IMR-90 (cell line): Measurements from ENCODE around the gene MRPS9. TPM values are rescaled to one million over a fixed set of nuclear protein-coding genes. Genes with fewer than 3 reads are reported as not detected.

Source experiments
- ATAC-seq: fragments of 200-7000 bp; cut with Tn5 transposase; 2 replicates; pipeline ENCODE4 v1.9.1; 2020; ENCODE audit warnings: low read depth, mild to moderate bottlenecking, moderate library complexity
- BruUV-seq: library from RNA; stranded (reverse); fragments of 400-500 nt; replicated peaks from 2 replicates; lab custom pipeline; 2021; lab: Mats Ljungman, UMichigan
- CTCF ChIA-PET: fragments of 300-600 bp; formaldehyde crosslinking; extraction: SDS; loops from one replicate; lab custom pipeline; 2021; ENCODE audit warnings: antibody characterized with exemption; lab: Yijun Ruan, JAX
- POLR2A ChIA-PET: fragments of 300-600 bp; sonication (Branson Sonifier 250); formaldehyde crosslinking; loops from one replicate; lab custom pipeline; 2022; ENCODE audit warnings: antibody characterized with exemption; ENCODE audit not compliant: unreplicated experiment; lab: Charles Lee
- DNase-seq: peaks from one replicate; pipeline ENCODE4 v3.0.0; 2013
- H2AFZ ChIP-seq: replicated peaks from 2 replicates; pipeline ENCODE3; 2013; ENCODE audit warnings: low read length, mild to moderate bottlenecking; ENCODE audit not compliant: poor library complexity
- H2AK5ac ChIP-seq: 2 replicates; pipeline ENCODE4 v1.6.1; 2013; ENCODE audit warnings: low read depth, low read length, inconsistent platforms
- H2AK9ac ChIP-seq: replicated peaks from 2 replicates; pipeline ENCODE3; 2013; ENCODE audit warnings: mild to moderate bottlenecking, low read depth, low read length, moderate library complexity; ENCODE audit not compliant: poor library complexity
- H2BK120ac ChIP-seq: 2 replicates; pipeline ENCODE4 v1.6.1; 2013; ENCODE audit warnings: low read depth, low read length, inconsistent platforms
- H2BK15ac ChIP-seq: 3 replicates; pipeline ENCODE4 v1.6.1; 2013; ENCODE audit warnings: low read depth, low read length, inconsistent platforms
- H2BK20ac ChIP-seq: 2 replicates; pipeline ENCODE4 v1.6.1; 2013; ENCODE audit warnings: low read depth, mild to moderate bottlenecking, inconsistent platforms, low read length, moderate library complexity
- H2BK5ac ChIP-seq: 2 replicates; pipeline ENCODE4 v1.6.1; 2013; ENCODE audit warnings: mild to moderate bottlenecking, low read depth, low read length, inconsistent platforms; ENCODE audit not compliant: poor library complexity, severe bottlenecking
- H3K14ac ChIP-seq: replicated peaks from 2 replicates; pipeline ENCODE4 v1.6.1; 2013; ENCODE audit warnings: low read depth, low read length, inconsistent platforms
- H3K18ac ChIP-seq: 2 replicates; pipeline ENCODE4 v1.6.1; 2013; ENCODE audit warnings: low read depth, low read length, control low read depth
- H3K23ac ChIP-seq: 2 replicates; pipeline ENCODE4 v1.6.1; 2013; ENCODE audit warnings: low read depth, low read length, inconsistent platforms
- H3K27ac ChIP-seq: 2 replicates; pipeline ENCODE4 v1.5.1; 2013; ENCODE audit warnings: mild to moderate bottlenecking, control low read depth, low read length; ENCODE audit not compliant: insufficient read depth
- H3K27me3 ChIP-seq: 2 replicates; pipeline ENCODE4 v1.6.1; 2013; ENCODE audit warnings: low read length; ENCODE audit not compliant: control insufficient read depth, insufficient read depth
- H3K36me3 ChIP-seq: 2 replicates; pipeline ENCODE4 v1.6.1; 2013; ENCODE audit warnings: low read length, mixed read lengths; ENCODE audit not compliant: control insufficient read depth, insufficient read depth
- H3K4ac ChIP-seq: 2 replicates; pipeline ENCODE4 v1.6.1; 2013; ENCODE audit warnings: low read depth, low read length, inconsistent platforms
- H3K4me1 ChIP-seq: 2 replicates; pipeline ENCODE4 v1.6.1; 2013; ENCODE audit warnings: low read length, mixed read lengths; ENCODE audit not compliant: control insufficient read depth, insufficient read depth
- H3K4me2 ChIP-seq: 2 replicates; pipeline ENCODE4 v1.6.1; 2013; ENCODE audit warnings: low read depth, mild to moderate bottlenecking, control low read depth, low read length, moderate library complexity
- H3K4me3 ChIP-seq: 2 replicates; pipeline ENCODE4 v1.5.1; 2013; ENCODE audit warnings: low read depth, mild to moderate bottlenecking, control low read depth, low read length, moderate library complexity; ENCODE audit not compliant: insufficient read depth
- H3K56ac ChIP-seq: 2 replicates; pipeline ENCODE4 v1.6.1; 2013; ENCODE audit warnings: low read length, inconsistent platforms; ENCODE audit not compliant: insufficient read depth; ENCODE audit errors: extremely low read depth
- H3K79me1 ChIP-seq, 2 experiments: 2 replicates each; pipeline ENCODE4 v1.6.1; 2013; ENCODE audit warnings: low read length in 2 of 2, inconsistent platforms in 1 of 2, low read depth in 1 of 2
- H3K9ac ChIP-seq: 2 replicates; pipeline ENCODE4 v1.6.1; 2013; ENCODE audit warnings: low read depth, low read length, control low read depth
- H3K9me1 ChIP-seq: 2 replicates; pipeline ENCODE4 v1.6.1; 2013; ENCODE audit warnings: low read length, inconsistent platforms; ENCODE audit not compliant: insufficient read depth
- H3K9me3 ChIP-seq: 2 replicates; pipeline ENCODE4 v1.6.1; 2013; ENCODE audit warnings: low read length; ENCODE audit not compliant: control insufficient read depth, insufficient read depth
- H4K20me1 ChIP-seq: 2 replicates; pipeline ENCODE4 v1.6.1; 2013; ENCODE audit warnings: low read length, inconsistent platforms; ENCODE audit not compliant: insufficient read depth
- H4K5ac ChIP-seq: 2 replicates; pipeline ENCODE4 v1.6.1; 2013; ENCODE audit warnings: mild to moderate bottlenecking, low read depth, low read length, control low read depth
- H4K8ac ChIP-seq, 2 experiments: 2 replicates each; pipeline ENCODE4 v1.6.1; 2013; ENCODE audit warnings: low read depth in 2 of 2, low read length in 2 of 2, control low read depth in 1 of 2, inconsistent platforms in 1 of 2
- H4K91ac ChIP-seq: 2 replicates; pipeline ENCODE4 v1.6.1; 2013; ENCODE audit warnings: low read depth, low read length, inconsistent platforms; ENCODE audit not compliant: insufficient read depth
- BHLHE40 ChIP-seq: fragments of 150-350 bp; IDR thresholded peaks from 2 replicates; pipeline ENCODE4 v1.6.1; 2016; ENCODE audit warnings: mild to moderate bottlenecking, low read depth, low read length
- CEBPB ChIP-seq: IDR thresholded peaks from 2 replicates; pipeline ENCODE4 v1.6.1; 2012; ENCODE audit warnings: low read depth, low read length, improper control_type of control experiment
- CHD1 ChIP-seq: IDR thresholded peaks from 2 replicates; pipeline ENCODE4 v1.6.1; 2012; ENCODE audit warnings: low read depth, low read length, improper control_type of control experiment
- ELK1 ChIP-seq: fragments of 150-350 bp; IDR thresholded peaks from 2 replicates; pipeline ENCODE4 v1.6.1; 2016; ENCODE audit warnings: low read depth, mild to moderate bottlenecking, low read length, moderate library complexity, borderline replicate concordance
- FOS ChIP-seq: fragments of 150-350 bp; IDR thresholded peaks from 2 replicates; pipeline ENCODE4 v1.6.1; 2016; ENCODE audit warnings: low read depth, low read length
- MAFK ChIP-seq: IDR thresholded peaks from 2 replicates; pipeline ENCODE4 v1.6.1; 2012; ENCODE audit warnings: low read depth, low read length, improper control_type of control experiment
- MAZ ChIP-seq: IDR thresholded peaks from 2 replicates; pipeline ENCODE4 v1.6.1; 2012; ENCODE audit warnings: low read depth, mild to moderate bottlenecking, low read length, improper control_type of control experiment, moderate library complexity, borderline replicate concordance
- MXI1 ChIP-seq: IDR thresholded peaks from 2 replicates; pipeline ENCODE4 v1.6.1; 2012; ENCODE audit warnings: low read depth, mild to moderate bottlenecking, low read length, moderate library complexity, borderline replicate concordance
- NFE2L2 ChIP-seq: fragments of 150-350 bp; IDR thresholded peaks from 2 replicates; pipeline ENCODE4 v1.6.1; 2016; ENCODE audit warnings: low read depth, mild to moderate bottlenecking, low read length
- POLR2A ChIP-seq: IDR thresholded peaks from 2 replicates; pipeline ENCODE4 v1.6.1; 2012; ENCODE audit warnings: mild to moderate bottlenecking, low read depth, low read length
- RAD21 ChIP-seq: IDR thresholded peaks from 2 replicates; pipeline ENCODE4 v1.6.1; 2012; ENCODE audit warnings: low read length, improper control_type of control experiment
- RCOR1 ChIP-seq: IDR thresholded peaks from 2 replicates; pipeline ENCODE4 v1.6.1; 2012; ENCODE audit warnings: mild to moderate bottlenecking, low read length, improper control_type of control experiment; ENCODE audit not compliant: insufficient replicate concordance
- RFX5 ChIP-seq: IDR thresholded peaks from 2 replicates; pipeline ENCODE4 v1.8.0; 2012; ENCODE audit warnings: low read depth, mild to moderate bottlenecking, low read length, moderate library complexity
- SMC3 ChIP-seq: fragments of 150-350 bp; IDR thresholded peaks from 2 replicates; pipeline ENCODE4 v1.6.1; 2016; ENCODE audit warnings: low read depth, mild to moderate bottlenecking, antibody characterized with exemption, low read length, moderate library complexity
- USF2 ChIP-seq: fragments of 150-350 bp; IDR thresholded peaks from 2 replicates; pipeline ENCODE4 v1.6.1; 2017; ENCODE audit warnings: mild to moderate bottlenecking, antibody characterized with exemption, low read length, low read depth
- WGBS, 2 experiments: methylation state at CpG; one replicate each; pipeline versions ENCODE4 v1.1.5 to v1.1.7; 2013; ENCODE audit warnings: missing lambda C conversion rate in 2 of 2; ENCODE audit not compliant: insufficient read length in 1 of 2; ENCODE audit errors: extremely low coverage in 2 of 2; 5-methylcytosine and 5-hydroxymethylcytosine counted together
- dilution Hi-C: fragments of 300-500 bp; cut with HindIII; formaldehyde crosslinking; loops from one replicate; pipeline ENCODE4 v1.14.3; 2018; ENCODE audit warnings: low sequenced_read_pairs; ENCODE audit not compliant: unreplicated experiment
- in situ Hi-C: fragments of 300-500 bp; cut with MboI; formaldehyde crosslinking; loops from 3 replicates; pipeline ENCODE4 v1.14.3; 2019; ENCODE audit warnings: low sequenced_read_pairs, inconsistent platforms, mixed read lengths
- intact Hi-C: fragments of 100-400 bp; cut with micrococcal nuclease; formaldehyde crosslinking; loops from 2 replicates; pipeline ENCODE4 v1.10.0; 2022
- polyA plus RNA-seq, 3 experiments: library from polyadenylated mRNA; depleted of rRNA; stranded (reverse); fragments of >200 nt; gene quantifications; 2 replicates each; pipeline ENCODE4 v1.2.3, GENCODE V29; 2012; ENCODE audit warnings: low replicate concordance in 1 of 3
- total RNA-seq: library from RNA; depleted of rRNA; stranded (reverse); fragments of >200 nt; gene quantifications from 2 replicates; pipeline ENCODE4 v1.2.3, GENCODE V29; 2012
- TF ChIP-seq, protein P1 (sequence below): conservative IDR thresholded peaks from 2 replicates; pipeline ENCODE4 v1.5.1; 2012; ENCODE audit warnings: mild to moderate bottlenecking, low read depth, low read length, improper control_type of control experiment

Gene MRPS9
- total and polyA plus RNA-seq, 2 of the 4 experiments (the other 2 are of a cell fraction) = 20.6 to 27.7 TPM

DNA sequence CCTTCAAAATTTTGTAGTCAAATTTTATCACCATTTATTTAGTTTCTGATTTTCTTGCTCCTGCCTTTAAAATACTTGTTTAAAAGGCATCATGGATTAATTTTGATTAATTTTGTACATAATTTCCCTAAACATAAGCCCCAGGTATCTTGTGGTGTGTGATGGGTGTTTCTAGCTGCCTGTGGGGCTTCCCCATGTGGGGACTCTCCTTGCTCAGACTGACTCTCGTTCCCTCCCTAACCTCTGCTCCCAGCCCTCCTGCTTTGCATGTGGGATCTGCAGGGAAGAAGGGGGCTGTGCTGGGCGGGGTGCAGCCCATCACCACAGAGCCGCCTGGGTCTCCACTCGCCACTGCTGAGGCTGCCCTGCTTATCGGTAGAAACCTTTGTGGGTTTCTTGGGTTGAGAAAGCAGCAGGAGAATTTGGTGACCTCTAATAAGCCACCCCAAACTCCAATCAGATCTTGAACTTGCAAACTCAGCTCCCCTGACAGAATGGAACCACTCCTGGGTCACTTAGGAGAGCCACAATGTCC lies 72.5 kb downstream of the MRPS9 start:
- Histone ChIP-seq H3K27me3 (no peaks in the 10 kb centered on the region), H4K91ac (no peak overlapping the region), H3K79me1 (no peaks in the 10 kb centered on the region), H2BK5ac (no peak overlapping the region), H3K9me1 (no peaks in the 10 kb centered on the region), H3K9ac (no peak overlapping the region), H3K23ac (no peak overlapping the region), H3K56ac (no peak overlapping the region), H3K18ac (no peak overlapping the region), H4K5ac (no peak overlapping the region), H4K20me1 (no peaks in the 10 kb centered on the region), H3K4me2 (no peak overlapping the region), H2BK15ac (no peak overlapping the region), H2BK20ac (no peak overlapping the region), H4K8ac (no peak overlapping the region), H2AK5ac (no peak overlapping the region), H3K36me3 (no peaks in the 10 kb centered on the region), H2AK9ac (no peak overlapping the region), H2BK120ac (no peak overlapping the region), H3K4me1 (no peaks in the 10 kb centered on the region), H3K4ac (no peak overlapping the region), H3K9me3 (no peaks in the 10 kb centered on the region), H3K4me3 (no peak overlapping the region), H3K14ac (no peak overlapping the region), H3K27ac (no peak overlapping the region), H2AFZ (no peak overlapping the region)
- WGBS, 2 experiments = no CpG with 5 or more reads among the region's 5 CpGs
- TF ChIP-seq RFX5 = no peak
- TF ChIP-seq FOS = no peak
- TF ChIP-seq CHD1 = no peak
- TF ChIP-seq MAFK = no peak
- TF ChIP-seq RAD21 = no peak
- no peak for TF ChIP-seq SMC3
- no peak for TF ChIP-seq RCOR1
- TF ChIP-seq USF2 = no peak
- TF ChIP-seq MAZ = no peak
- TF ChIP-seq CEBPB = no peak
- TF ChIP-seq, protein P1, sequence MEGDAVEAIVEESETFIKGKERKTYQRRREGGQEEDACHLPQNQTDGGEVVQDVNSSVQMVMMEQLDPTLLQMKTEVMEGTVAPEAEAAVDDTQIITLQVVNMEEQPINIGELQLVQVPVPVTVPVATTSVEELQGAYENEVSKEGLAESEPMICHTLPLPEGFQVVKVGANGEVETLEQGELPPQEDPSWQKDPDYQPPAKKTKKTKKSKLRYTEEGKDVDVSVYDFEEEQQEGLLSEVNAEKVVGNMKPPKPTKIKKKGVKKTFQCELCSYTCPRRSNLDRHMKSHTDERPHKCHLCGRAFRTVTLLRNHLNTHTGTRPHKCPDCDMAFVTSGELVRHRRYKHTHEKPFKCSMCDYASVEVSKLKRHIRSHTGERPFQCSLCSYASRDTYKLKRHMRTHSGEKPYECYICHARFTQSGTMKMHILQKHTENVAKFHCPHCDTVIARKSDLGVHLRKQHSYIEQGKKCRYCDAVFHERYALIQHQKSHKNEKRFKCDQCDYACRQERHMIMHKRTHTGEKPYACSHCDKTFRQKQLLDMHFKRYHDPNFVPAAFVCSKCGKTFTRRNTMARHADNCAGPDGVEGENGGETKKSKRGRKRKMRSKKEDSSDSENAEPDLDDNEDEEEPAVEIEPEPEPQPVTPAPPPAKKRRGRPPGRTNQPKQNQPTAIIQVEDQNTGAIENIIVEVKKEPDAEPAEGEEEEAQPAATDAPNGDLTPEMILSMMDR = no peak
- no peak for TF ChIP-seq NFE2L2
- no peak for TF ChIP-seq BHLHE40
- TF ChIP-seq MXI1 = no peak
- no peak for TF ChIP-seq POLR2A
- no peak for TF ChIP-seq ELK1
- no peak for ATAC-seq
- POLR2A ChIA-PET = no interaction called here
- intact Hi-C loops (no loop called here), in situ Hi-C loops (loop anchor here (5.0 kb wide), 2 partner anchors 122 to 187 kb away; no protein-coding TSS in a partner anchor), dilution Hi-C loops (no loop called here)
- CTCF ChIA-PET = no interaction called here
- DNase-seq = no peak
- no TSS peak for BruUV-seq
